GM21360 (cell line): ENCODE measurements around the gene RGS10.
"Not testable (repeated sequence)": the region's sequence is repeated elsewhere in the genome, so short reads cannot be mapped to it uniquely, and the experiment has no call there.

Experiments
- ATAC-seq: cut with Tn5 transposase; IDR thresholded peaks from one replicate; pipeline ENCODE4 v1.9.1; 2021; ENCODE audit warnings: mild to moderate bottlenecking, moderate library complexity; ENCODE audit not compliant: unreplicated experiment

The RGS10 gene

DNA sequence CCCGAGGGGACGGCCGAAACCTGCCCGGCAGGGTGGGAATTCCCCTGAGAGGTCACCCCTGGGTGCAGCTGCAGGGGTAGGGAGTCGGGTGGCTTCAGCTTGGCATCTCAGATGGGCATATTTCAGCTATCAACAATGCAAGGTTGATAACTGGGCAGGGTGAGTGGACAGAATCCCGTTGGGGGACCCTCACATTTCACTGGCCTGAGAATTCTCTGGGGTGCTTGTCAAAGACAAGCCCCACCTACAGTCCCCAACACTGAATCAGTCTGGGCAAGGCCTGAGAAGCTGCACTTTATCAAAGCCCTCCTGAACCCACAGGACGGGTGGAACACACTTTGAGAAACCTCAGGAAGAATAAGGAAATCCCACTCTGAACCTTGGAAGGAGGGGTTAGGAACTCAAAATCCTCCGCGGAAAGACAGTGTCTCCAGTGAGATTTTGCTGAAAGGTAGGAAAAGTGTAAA lies 3.1 kb downstream of the RGS10 start:
- no peak for ATAC-seq

DNA sequence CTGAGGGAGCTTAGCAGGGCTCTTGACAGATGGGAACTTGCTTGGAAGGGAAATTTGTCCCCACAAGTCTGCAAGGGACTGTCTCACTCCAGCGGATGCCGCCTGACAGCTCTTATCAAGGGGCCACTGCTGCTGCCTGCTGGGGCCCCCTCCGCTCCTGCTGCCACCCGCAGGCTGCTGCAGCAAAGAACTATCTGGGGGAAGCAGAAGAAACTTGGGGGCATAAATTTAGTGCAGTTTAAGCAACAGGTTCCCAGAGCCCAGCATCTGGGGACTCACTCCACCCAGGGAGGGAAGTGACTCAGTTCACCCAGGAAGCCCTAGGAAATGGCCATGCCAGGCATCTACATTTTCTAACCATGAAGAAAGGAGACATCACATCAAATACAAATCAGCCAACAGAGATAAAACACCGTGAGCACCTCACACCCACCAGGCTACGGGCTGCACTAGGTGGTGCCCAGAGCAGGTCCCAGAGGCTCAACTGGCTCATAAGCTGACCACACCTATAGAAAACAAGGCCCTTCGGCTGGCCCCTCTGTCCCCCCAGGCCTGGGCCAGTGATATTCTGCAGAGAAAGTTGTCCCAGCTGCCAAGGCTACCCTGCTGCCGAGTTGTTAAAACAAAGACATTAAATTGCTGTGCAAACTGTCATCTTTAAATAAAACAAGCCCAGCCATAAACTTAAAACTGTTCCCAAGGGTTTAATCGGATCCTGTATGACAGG lies 3.7 kb downstream of the RGS10 start:
- no peak for ATAC-seq

DNA sequence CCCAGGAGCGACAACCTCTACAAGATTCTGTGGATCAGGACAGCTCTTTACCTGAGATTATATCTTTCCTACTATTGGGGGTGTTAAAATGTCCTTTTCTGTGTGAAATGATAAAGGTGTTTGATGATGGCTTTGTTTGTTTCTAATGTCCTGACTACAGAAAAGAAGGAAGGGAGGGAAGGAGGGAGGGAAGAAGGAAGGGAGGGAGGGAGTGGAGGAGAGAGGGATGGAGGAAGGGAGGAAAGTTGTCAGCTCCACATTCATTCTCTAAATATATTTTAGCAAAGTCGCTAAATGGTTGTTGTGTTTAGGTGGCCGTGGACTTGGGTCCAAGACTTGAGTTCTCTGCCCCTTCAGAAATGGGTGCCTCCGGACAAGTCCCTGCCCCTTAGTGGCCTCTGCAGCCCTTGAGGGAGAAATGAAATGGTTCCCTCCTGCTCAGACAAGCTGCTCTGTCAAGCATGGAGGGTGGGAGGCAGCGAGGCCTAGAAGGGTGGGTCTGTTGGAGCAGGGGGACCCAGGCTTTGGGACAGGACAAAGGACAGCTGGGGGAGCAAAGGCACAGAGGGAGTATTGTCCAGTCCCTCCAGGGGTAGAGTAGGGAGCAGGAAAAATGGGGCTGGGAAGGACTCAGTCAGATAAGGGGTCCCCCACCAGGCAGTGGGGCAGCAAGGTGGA lies 4.4 kb downstream of the RGS10 start:
- no peak for ATAC-seq

DNA sequence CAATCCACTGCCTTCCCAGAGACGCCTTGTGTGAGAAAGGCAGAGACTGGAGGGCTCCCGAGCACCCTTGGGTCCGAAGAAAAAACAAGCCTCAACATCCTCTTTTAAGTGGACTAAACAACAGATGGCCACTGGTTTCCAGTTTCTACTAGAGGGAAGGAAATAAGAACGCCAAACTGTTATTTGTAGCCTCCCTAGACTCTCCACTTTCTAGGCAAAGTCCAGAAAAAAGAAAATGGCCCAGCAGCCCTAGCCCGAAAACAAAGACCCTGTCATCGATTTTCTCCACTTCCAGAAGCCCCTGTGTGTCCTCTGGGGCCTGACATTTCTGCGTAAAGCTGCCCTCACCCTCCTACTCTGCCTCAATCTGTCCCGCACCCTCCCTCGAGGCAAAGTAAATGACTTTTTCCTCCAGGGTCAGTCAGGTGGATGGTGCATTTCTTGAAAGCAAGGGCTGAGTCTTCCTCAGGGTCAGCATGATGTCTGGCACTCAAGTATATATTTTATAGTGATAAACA lies 6.0 kb downstream of the RGS10 start:
- ATAC-seq = no peak

DNA sequence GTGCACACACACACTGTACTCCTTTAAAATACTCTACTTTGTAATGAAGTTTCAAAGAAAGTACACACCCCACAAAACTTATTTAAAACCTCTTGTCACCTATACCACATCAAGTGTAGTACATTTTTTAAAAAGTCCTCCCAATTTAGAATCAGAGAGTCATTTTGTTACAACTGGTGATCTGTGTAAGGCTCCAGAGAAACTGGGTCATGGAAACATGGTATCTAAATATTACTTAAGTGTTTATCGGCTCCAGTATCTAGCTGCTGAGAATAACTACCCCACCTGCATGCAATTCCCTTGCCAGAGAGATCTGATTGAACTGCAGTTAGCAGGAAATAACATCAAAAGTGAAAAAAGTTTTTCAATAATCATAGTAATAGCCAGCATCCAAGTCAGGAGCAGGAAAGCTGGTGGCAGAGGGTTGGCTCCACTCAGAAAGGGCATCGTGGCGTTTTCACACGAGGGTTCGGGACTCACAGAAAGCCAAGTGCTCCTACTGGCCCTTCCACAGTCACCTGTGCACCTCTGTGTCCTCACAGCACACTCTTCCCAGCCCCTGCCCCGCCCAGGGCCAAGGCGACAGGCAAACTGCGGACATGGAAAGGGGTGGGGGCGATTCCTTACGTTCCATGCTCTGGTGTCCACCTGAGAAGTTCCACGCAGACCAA lies 6.5 kb downstream of the RGS10 start:
- no peak for ATAC-seq

DNA sequence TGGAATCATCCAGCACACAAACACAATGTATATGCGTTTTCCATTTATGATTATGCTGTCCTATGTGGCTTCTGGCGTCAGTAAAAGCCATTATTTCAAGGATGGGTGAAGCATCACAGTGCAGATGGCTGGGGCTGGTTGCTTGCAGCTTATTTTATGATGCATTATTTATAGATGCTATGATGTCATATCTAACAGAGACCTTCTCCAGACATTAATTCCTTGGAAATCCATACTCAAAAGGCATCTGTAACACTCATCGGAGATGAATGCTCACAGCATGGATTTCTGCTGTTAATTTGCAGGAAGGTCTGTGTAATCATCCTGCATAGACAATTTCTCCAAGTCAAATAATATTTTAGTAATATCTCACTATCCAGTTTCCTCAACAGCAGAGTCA lies 7.2 kb downstream of the RGS10 start:
- ATAC-seq = no peak

DNA sequence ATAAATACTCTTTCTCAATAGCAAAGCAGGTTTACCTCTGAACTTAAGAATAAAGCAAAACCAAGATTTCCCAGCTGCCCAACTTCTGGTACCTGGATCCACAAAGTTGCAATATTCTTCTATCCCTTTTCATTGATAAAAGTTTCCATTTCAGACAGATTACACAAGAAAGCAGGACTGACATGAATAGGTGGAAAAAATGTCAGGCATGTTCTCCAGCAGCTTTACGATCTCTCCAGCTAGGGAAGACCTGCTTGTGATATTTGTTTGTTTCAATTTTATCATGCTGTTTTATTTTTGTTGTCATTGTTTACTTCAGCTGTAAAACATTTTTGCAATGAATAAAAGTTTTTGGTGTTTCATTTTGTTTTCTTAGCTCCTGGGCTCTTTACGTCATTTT lies 9.0 kb downstream of the RGS10 start:
- ATAC-seq = no peak

DNA sequence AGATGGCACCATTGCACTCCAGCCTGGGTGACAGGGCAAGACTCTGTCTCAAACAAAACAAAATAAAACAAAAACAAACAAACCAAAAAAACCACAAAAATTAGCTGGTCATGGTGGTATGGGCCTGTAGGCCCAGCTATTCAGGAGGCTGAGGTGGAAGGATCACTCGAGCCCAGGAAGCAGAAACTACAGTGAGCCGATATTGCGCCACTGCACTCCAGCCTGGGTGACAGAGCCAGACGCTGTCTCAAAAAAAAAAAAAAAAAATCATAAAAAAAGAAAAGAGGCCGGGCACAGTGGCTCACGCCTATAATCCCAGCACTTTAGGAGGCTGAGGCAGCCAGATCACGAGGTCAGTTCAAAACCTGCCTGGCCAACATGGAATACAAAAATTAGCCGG lies 9.7 kb downstream of the RGS10 start:
- not testable (repeated sequence) for ATAC-seq

DNA sequence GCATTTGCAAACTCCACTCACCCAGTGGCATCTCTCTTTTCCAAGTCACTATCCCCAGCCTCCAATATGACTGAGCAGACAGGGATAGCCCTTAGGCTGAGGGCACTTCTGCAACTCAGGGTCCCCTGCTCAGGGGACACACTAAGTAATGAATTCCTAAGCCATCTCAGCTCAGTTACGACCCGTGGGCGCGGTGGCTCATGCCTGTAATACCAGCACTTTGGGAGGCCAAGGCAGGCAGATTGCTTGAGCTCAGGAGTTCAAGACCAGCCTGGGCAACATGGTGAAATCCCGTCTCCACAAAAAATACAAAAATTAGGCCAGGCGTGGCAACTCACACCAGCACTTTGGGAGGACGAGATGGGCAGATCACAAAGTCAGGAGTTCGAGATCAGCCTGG lies 10.3 kb downstream of the RGS10 start:
- ATAC-seq = not testable (repeated sequence)

DNA sequence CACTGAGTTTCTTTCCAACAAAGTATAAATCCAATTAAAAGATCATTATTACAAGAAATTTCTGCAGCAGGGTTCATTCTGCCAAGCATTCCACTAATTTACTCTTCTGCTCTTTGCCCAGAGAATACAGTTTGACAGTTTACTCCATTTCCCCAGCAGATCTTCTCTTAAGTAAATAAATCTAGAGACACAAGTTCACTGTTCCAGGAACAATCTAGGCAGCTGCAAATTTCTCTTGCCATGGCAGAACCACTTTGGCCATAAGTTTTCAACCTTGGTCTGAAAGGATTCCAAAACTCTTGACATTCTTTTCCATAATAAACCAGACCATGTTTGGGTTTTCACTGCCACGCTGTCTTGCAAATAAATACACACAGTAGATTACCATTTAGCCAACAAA lies 11.5 kb downstream of the RGS10 start:
- no peak for ATAC-seq

DNA sequence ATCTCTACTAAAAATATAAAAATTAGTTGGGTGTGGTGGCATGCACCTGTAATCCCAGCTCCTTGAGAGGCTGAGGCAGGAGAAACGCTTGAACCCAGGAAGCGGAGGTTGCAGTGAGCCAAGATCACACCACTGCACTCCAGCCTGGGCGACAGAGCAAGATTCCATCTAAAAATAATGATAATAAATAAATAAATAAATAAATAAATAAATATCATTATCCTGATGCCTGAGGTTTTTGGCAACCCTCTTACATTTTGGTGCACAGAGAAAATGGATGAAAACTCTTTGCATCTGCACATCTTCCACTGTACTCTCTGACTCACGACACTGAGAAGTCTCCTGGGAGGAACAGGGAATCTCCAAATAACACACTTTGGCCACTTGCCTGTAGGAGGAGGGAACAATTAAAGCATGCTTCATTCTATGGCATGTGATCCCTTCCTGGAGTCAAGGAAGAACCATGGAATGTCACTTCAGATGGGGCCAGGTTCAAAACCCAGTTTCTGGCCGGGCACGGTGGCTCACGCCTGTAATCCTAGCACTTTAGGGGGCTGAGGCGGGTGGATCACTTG lies 13.8 kb downstream of the RGS10 start:
- ATAC-seq = not testable (repeated sequence)

DNA sequence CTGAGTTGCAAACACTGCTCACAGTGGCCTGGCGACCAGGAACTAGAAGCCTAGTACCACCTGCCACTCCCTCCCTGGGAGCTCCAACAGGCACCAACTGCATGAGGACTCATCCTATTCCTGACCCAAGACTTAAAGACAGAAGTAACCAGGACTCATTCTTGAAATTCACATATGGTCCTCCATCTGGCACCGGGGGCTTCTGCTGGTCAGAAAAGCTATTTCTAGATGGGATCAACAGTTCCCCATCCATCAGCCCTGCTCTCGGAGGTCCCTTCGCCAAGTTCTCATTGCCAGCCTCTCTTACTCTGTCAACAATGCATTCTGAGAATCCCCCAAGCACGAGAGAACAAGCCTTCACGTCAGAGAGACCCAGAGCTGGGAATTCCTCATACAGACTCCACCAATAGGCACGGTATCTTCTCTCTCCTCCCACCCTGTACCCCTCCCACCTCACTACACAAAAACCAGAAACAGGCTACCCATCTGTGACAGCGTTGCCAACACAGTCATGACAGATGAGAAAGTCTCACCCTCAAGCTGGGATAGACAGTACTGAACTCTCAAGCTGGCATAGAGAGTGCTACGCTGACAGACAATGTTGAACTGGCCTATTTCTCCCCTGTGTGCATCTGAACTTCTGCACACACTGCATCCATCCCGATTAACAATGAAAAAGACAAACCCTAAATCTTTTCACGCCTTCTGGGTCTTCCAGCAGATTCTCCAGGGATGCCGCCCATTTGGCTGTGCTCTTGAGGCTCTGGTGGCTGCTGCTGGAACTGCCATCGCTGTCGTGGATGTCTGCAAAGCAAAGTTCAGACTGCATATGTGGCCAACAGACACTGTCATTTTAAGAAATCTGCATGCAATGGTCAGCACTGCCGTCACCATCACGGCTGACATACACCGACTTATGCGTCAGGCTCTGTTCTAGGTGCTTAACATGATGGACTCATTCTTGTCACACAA lies 15.6 kb downstream of the RGS10 start:
- ATAC-seq = no peak

DNA sequence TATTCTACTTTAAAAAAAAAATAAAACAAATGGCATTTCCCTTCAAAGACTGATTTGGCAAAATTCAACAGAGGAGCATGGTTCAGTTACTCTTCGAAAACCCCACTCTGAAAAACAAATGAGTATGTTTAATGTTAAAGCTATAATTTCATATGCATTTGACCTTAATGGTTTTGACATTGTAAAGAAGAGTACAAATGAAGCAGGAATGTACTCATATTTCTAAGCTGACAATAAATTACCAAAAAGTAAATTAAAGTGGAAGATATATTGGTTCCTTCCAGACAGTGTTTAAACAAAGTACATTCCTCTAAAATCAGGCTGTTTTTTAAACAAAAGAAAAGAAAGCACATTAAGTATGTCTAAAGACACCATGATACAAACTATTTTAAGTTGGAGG lies 16.4 kb downstream of the RGS10 start:
- no peak for ATAC-seq

DNA sequence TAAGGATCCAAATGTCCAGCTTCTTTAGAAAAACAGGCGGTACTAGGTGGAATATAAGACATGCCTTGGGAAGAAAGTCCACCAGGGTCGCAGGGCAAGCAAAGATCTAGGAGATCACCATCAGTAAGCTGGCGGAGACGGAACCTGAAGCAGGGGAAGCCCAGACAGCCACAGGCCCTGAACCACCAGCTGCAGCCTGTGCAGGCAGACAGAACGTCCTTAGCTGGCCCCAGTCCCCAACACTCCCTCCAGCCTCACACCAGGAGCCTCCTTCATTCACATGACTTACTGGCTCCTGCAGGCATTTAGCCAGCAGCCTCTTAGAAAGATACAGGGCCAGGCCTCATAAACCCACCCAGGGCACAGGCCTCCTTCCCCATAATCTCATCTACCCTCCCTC lies 17.4 kb downstream of the RGS10 start:
- no peak for ATAC-seq

DNA sequence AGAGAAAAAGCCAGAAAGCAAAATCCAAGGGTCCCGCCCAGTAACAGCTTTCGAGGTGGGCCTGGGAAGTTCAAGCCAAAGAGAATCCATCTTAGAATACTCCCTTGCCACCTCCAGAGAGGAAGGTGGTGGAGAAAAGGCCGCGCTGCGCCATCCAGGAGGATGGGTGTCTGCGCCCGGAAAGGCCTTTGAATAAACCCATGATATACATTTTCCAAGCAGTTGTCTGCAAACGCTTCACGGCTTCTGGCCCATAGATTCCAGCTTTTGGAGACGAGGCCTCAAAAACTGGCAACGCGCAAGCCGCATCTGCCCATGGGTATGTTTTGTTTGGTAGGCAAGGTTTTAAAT lies 17.8 kb downstream of the RGS10 start:
- ATAC-seq = no peak

DNA sequence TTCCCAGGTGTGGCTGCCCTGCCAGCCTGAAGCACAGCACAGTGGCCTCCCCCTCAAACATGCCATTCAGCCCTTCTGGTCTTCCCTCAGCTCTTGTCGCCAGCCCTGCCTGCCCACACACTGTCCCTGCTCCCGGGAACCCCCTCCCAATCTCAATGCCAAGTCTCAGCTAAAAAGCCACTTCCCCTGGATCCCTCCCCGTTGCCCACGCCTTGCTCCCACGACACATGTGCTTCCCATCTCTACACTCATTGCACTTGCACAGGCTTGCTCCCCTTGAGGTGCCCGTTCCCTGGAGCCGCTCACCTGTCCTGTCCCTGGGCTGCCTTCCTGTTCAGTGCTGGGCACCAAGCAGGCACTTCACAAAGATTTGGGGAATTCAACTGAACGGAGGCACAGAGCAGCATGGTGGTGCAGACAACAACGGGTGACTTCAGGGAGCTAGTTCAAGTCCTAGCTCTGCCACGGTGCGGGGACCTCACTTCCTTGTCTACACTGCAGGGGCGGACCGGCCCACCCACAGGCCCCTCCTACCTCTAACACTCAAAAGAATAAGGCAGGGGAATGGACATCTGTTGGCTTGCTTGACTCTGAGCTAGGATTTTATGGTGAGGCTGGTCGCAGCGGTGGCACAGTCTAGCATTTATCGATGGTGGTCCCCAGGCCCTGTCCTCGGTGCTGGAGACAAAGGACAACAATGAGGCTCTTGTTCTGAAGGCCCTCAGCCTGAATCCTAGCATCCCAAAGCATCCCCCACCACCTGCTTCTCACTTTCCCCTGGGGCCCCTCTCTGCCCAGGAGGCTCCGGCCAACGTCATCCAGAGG lies 18.4 kb downstream of the RGS10 start:
- no peak for ATAC-seq

DNA sequence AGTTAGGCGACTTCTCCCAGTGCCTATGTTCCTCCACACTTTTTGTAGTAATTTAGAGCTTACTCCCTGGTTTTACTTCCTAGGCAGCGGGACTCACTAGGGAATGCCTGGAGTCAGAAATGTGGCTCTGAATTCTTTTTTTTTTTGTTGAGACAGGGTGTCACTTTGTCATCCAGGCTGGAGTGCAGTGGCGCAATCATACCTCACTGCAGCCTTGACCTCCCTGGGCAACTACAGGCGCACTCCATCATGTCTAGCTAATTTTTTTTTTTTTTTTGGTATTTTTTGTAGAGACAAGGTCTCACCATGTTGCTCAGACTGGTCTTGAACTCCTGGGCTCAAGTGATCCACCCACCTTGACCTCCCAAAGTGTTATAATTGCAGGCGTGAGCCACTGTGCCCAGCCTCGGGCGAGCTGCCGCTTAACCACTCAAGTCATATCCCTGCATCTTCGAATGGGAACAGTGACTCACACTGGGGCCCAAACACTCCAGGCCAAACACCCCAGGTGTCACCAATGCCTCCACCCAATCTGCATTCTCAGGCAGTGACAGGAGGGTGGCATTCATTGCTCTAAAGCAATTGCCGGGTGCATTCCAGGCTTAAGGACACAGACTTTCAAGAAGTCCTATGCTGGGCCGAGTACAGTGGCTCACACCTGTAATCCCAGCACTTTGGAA lies 19.6 kb downstream of the RGS10 start:
- ATAC-seq = no peak

DNA sequence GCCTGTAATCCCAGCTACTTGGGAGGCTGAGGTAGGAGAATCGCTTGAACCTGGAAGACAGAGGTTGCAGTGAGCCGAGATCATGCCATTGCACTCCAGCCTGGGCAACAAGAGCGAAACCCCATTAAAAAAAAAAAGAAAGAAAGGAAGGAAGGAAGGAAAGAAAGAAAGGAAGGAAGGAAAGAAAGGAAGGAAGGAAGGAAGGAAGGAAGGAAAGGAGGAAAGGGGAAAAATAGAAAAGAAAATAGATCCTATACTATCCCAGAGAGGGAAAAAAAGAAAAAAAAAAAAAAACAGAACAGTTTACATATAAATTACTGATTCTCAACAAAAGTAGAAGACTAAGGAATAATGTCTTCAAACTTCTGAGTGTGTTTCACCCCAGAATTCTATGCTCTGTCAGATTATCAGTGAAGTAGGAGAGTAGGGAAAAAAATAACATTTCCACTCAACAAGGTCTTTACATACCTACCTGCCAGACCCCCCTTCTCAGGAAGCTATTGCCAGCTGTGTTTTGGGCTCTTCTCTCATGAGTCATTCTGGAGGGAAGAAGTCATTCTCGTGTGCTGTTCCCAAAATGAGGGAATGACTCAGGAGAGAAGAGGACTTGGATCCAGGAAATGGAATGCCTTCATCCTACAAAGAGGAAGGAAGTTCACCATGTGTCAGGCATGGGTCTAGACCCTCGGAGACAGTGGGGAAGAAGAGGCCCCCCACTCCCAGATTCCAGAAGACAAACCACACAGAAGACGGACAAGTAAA lies 20.9 kb downstream of the RGS10 start:
- no peak for ATAC-seq
